ENCODE results near the gene GAST.

The GAST gene

DNA sequence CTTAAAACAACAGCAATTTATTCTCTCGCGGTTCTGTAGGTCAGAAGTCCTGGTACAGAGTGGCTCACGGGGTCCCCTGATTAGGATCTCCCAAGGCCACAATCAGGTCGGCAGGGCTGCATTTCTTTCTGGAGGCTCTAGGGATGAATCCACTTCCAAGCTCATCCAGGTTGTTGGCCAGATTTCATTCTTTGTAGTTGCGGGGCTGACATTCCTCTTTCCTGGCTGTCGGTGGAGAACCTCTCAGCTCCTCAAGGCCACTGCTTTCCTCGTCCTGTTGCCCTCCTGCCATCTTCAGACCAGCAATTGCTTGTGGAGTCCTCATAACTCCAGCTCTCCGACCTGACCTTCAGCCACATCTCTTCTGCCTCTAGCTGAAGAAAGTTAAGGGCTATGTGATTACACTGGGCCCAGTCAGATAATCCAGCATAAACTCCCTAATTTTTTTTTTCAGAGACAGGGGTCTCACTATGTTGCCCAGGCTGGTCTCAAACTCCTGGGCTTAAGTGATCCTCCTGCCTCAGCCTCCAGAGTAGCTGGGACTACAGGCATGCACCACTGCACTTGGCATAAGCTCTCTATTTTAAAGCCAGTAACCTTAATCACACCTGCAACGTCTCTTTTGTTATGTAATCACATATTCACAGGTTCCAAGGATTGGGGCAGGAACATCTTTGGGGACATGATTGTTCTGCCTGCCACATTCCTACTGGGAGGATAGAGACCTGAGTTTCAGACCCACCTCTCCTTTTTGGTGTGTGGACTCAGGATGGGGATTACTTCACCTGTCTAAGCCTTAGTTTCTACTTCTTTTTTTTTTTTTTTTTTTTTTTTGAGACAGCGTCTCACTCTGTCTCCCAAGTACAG, 4.1 kb upstream of the GAST start:
- DNase-seq (ENCODE audit: low read depth) = no peak

DNA sequence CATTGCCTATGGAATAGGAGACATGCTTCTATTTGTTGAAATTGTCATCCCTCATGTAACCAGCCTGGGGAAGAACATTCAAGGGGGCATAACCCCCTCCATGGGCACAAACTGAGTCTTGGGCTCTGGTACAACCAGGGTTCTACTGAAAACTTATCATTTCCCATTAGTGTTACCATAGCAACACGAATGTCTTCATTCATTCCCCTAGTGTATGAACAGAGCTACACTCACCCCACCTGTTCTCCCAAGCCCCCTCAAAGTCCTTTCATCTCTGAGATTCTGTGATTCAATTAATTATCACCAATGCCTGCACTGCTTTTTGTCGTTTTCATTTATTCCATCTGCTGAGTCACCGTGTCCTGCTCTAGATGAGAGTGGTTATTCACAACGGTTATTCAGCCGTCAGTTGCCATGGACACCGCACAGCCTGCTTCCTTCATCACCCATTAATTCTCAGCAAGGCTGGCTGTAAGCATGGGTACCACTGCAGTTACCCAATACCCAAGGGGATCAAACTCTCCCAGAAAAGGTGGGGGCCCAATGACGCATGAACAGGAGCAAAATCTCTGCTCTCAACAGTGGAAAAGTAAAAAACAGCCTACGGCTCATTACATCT, 1.6 kb upstream of the GAST start:
- DNase-seq (ENCODE audit: low read depth) = no peak

DNA sequence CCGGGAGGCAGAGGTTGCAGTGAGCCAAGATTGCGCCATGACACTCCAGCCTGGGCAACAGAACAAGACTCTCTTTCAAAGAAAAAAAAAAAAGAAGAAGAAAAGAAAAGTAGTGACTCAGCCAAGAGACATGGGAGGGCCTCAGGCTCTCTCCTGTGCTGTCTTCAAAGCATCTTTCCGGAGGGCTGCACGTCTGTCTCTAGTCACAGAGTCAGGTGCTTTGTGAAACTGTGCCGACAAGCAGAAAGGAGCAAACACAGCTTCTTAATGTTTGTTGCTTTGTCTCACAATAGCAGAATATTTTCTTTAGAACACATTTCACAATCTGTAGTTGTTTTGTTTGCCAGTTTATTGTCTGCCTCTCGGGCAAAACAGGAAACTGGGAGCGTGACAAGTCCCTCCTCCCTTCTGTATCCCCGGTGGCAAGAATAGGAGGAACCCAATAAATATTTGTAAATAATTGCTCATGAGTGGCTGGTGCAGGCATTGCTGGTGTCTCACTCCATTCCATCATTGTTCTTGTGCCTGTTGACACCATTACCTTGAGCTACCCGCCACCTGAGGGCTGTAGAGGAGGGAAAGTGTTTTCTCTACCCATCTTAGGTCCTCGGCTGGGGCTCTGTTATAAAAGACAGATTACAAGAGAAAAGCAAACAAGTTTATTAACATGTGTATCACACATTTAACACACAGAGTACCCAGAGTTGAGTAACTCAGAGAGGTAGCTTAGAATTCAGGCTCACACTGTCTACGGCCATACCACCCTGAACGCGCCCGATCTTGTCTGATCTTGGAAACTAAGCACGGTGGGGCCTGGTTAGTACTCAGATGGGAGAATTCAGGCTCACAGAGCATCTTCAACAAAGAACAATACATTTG, 5.5 kb downstream of the GAST start:
- no peak for DNase-seq (ENCODE audit: low read depth)

DNA sequence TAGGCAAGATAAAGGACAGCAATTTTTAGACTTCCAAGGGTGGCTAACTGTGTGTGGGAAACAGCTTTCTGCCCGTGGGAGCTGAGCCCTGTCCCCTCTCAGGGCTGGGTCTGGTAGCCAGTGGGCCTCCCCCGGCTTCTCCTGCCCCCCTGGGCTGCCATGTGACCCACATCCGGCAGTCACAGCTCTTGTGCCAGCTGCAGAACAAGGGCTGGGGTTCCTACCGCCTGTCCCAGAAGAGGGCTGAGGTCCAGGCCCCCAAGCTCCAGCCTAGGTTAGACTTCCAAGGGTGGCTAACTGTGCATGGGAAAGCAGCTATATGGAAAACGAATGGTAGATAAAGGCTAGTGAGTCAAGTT, 6.1 kb downstream of the GAST start:
- no peak for DNase-seq (ENCODE audit: low read depth)

DNA sequence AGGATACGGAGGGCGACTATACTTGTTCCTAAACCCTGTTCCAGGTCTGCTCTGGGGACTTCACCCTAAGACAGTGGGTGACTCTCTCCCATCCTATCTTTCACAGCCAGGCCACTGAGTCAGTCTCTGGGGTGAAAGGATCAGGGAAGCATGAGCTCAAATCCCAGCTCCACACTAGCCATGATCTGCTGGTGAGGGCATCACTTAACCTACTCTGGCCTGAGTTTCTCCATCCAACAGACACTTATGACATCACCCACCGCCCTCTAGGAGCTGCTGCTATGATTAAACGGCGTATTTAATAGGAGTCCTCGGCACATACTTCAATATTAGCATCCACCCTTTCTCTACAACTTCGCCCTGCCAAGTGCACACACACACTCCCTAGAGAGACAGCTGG, 10.1 kb downstream of the GAST start:
- no peak for DNase-seq (ENCODE audit: low read depth)

DNA sequence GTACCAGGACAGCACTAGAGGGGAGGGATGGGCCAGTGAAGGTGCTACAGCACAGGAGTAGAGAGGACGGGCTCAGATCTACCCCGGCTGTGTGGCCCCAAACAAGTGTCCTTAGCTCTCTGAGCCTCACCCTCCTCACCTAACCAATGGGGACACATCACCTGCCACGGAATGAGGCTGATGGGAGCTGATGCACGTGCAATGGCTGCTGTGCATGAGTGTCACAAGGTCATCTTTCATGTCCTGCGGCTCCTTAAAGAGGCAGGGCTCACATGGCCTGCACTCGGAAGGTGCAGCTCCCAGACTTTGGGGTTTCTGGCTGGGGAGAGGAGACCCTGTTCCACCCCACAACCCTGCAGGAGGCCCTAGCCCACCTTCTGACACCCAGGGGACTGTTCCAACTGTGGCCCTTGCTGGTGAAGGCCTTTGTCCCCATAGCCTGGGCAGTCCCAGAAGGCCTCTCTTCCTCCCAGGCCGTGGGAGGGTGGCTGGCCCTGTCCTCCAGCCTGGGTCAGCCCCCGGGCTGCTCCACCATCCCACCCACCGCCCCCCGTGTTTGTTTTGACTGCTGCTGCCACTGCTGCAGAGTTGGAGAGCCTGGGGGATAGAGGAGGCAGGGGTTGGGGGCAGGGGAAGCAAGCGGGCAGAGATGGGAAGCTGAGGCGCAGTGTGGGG, 11.8 kb downstream of the GAST start:
- DNase-seq (ENCODE audit: low read depth) = no peak

DNA sequence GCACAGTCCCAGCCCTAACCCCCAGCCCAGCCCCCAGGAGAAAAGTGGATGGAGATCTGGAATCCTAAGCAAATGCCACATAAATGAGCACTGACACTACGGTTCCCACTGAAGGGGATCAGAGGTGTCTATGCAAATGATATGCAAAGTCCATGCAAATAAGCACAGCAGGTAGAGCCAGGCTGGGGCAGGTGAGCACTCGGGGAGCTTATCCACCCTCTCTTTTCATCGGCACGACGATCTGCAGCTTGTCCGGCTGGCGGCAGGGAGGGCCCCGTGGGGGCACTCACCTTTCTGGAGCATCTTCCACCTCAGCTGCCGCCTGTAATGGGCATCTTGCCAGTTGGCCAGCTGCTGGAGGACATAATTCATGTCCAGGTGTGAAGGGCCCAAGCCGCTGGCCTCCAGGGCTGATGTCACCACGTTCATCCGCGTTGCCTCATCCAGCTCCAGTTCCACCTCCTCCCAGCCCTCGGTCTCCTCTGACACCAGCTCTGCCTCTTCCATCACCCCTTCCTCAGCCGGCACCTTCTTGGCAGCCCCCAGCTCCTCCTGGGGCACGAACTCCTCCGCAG, 12.4 kb downstream of the GAST start:
- no peak for DNase-seq (ENCODE audit: low read depth)

DNA sequence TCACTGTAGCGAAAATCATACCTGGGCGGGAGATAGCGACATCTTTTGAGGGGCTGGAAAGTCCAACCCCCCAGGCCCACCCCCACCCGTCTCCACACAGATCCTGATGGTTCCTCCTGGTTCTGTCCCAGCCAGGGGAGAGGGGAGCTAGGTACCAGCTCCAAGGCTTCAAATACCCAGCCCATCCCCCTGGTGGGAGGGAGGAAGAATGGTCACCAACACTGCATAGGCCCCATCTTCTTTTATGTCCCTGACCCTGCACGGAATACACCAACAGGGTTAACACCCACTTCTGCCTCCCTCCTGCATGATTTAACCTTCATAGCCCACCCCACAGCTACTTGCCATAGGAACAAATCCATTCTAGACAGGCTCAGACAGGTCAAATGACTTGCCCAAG, 13.0 kb downstream of the GAST start:
- no peak for DNase-seq (ENCODE audit: low read depth)

DNA sequence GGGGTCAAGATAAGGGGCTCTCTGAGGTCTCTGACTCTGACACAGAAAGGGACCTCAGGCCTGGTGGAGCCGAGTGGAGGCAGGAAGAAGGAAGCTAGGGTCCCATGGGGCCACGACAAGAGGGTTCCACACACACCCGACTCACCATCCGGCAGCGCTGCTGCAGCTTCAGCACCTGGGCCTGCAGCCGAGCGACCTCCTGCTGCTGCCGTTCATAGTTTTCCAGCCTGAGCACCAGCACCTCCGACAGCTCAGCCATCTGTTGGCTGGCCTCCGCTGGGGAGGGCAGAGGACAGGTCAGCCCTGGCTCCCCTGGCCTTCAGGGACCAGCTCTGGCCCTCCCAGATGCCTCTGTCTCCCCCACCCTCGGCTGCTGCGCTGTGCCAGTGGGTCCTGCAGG, 15.9 kb downstream of the GAST start:
- no peak for DNase-seq (ENCODE audit: low read depth)

DNA sequence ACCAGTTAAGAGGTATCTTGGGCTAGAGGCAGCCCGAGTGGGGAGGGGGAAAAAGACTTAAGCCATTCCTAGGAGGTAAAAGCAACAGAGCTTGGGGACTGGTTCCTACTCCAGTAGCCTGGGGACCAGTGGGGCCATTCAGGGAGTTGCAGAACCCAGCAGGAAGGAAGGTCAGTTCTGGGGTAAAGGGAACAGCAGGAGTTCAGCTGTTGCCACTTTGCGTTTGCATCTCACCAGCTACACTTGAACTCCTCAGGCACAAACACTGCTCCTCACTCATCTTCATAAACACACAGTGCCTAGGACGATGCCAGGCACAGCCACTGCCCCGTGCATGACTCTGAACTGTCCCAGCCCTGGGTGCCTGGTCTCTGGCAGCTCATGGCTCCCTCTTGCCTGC, 18.3 kb downstream of the GAST start:
- no peak for DNase-seq (ENCODE audit: low read depth)

DNA sequence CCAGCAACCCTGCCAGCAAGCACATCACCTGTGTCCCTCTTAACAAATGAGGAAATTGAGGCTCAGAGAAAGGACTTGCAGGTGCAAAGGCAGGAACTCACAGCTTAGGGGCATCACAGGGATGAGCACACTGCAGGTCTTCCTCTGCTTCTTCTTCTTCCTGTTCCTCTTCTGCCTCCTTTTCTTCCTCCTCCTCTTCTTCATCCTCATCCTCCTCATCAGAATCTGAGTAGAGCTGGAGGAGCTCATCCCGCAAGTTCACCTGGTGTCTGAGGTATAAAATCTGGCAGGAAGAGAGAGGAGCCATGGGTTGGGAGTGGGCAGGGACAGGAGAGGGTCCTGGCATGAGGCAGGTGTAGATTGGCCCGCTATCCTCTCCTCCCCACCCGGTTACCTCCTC, 19.7 kb downstream of the GAST start:
- no peak for DNase-seq (ENCODE audit: low read depth)

DNA sequence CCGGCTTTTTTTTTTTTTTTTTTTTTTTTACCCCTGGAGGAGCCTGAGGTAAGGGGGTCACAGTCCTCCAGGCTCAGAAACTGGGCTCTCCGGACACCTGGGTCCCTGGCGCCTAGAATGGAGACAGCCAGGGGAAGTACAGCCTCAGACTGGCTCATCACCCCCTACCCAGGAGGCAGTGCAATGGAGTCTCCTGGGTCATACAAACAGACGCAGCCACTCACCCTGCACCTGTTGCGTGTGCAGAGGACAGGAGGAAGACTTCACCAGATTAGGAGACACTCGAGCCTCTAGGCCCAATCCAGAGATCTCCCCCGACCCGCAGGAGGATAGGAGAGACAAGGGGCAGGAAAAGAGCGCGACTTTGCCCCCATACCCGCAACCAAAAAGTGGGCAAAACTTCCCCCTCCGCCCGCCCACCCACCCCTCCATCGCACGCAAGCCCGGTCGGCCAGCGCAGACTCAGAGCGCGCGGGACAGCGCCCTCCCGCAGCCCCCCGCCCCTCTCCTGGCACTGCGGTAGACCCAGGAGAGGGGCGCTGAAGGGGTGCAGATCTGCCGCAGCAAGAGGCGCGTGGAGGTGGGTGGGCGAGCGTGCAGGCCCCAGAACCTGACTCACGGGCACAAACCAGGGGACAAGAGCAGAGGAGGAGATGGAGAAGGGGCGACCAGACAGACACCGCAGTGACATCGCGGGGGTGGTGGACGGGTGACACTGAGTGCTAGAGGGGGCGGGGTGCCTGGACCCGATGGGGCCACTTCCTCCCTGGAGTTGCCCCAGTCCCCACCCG, 21.4 kb downstream of the GAST start:
- no peak for DNase-seq (ENCODE audit: low read depth)

DNA sequence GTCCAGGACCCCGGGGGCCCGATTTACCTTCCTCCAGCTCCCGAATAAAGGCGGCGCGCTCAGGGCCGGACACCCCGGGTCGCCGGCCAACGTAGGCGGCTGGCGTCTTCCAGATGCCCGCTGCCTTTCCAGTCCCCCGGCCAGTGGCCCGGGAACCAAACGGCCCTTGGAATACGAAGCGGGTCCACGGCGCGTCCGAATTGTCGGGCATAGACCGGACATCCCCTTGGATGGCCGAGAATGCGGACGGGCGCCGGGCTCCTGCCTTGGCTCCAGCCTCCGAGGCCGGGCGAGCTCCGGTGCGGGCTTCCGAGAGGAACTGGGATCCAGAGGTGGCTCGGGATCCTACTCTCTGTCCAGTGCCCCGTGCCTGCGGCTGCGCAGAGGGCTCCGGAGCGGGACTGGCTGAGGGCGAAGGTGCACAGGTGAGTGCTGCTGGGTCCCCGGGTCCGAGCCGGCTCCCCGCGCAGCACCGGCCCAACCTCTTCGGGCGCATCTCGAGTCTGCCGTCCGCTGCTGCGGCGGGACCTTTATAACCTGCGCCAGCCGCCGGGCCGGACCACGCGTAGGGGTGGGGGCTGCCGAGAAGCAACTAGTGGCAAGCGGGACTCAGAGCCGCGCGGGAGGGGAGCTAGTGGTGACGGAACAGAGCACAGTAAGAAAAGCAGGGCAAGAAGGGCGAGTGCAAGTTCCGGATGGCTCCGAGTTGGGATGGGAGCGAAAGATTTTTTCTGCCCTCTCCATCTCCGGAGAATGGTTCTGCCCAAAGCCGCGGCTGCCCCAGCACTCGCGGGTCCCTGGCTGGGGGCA, 22.2 kb downstream of the GAST start, which contains the start of gene HAP1:
HAP1 (minus strand) TSS at position 505 of the 810 bp plus-strand sequence; CDS start at position 496, 9 bp downstream.
- no peak for DNase-seq (ENCODE audit: low read depth)

DNA sequence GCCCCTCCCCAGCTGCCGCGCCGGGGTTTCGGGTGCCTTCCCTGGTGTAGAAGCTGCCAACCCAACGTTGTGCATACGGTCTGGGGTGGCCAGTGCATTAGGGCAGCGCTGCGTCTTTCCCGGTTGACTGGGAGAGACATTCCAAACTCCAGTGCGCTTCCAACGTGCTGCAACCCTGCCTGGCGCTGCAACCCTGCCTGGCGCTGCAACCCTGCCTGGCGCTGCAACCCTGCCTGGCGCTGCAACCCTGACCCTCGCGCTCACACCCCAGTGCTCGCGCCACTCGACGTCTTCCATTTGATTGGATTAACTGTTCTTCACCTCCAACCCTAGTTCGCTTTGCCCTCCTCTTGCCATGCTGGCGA, 22.8 kb downstream of the GAST start:
- no peak for DNase-seq (ENCODE audit: low read depth)

DNA sequence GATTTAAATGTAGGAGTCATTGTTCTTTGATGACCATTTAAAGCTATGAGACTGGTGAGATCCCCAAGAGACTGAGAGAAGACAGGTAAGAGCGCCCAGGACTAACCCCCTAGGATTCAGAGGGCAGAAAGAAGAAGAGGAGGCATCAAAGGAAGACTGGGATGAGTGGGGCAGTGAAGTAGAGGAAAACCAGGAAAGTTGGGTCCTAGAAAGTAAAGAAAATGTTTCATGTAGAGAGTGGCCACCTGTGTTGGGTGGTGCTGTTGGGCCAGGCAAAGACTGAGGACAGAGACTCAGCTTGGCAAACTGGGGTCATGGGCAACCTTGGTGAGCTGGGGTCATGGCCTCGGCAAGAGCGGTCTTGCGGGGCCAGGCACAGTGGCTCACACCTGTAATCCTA, 23.6 kb downstream of the GAST start:
- DNase-seq (ENCODE audit: low read depth) = no peak

DNA sequence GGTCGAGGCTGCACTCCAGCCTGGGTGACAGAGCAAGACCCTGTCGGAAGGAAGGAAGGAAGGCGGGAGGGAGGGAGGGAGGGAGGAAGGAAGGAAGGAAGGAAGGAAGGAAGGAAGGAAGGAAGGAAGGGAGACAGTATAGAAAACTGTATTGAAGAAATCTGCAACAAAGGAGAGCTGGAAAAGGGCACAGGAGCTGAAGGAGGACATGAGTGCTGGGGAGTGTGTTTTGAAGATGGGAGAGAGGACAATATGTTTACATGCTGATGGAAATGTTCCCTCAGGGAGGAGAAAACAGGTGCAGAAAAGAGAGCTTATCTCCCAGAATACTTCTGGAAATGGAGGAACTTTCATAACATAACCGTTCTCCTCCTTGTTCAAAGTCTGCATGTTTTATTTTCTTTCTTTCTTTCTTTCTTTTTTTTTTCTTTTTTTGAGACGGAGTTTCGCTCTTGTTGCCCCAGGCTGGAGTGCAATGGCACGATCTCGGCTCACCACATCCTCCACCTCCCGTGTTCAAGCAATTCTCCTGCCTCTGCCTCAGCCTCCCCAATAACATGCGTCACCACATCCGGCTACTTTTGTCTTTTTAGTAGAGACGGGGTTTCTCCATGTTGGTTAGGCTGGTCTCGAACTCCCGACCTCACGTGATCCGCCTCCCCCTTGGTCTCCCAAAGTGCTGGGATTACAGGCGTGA, 25.0 kb downstream of the GAST start:
- no peak for DNase-seq (ENCODE audit: low read depth)

DNA sequence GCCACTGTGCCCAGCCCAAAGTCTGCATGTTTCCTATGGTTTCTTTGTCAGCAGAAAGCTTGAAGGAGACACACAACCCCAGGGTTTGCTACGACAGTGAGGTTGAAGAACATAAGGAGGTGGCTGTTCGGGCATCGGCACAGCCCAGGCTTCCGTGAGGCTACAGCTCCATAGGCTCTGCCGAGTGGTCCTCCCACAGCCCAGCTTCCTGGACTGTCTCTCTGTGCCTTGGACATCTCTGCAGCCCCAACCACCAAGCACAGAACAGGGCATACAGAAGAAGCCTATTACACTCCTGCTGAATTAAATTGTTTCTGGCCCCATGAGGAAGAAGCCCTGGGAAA, 25.5 kb downstream of the GAST start:
- DNase-seq (ENCODE audit: low read depth) = no peak

DNA sequence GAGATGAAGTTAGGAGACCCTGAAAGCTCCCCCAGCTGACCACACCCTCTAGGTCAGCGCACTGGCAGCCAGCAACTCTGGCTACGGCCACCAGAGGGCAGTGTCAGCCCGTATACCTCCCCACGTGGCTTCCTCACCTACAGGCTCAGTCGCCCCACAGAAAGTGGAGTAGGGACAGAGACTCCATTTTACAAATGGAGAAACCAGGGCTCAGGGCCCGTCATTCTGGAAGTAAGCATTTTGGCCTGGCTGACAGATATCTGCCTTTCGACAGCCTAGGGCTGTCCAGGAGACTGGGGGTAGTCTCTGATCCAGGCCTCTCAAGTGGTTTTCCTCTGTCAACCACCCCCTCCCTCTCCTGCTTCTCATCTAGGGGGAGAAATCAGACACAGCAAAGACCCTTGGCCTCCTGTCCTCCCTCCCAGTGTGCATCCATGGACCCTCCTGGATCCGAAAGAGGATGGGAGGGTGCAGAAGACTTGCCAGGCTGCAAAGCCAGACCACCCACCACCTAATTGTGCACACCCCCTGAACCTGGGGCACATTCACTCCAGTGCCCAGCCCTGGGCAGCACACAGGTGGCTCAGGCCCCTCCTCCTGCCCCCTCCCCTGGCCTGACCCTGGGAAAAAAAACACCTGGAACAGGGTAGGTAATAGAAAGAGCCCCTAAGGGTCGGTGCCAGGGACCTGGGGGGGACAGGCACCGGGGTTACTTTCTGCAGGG, 26.1 kb downstream of the GAST start:
- peak; percentile 59 for DNase-seq (ENCODE audit: low read depth)

DNA sequence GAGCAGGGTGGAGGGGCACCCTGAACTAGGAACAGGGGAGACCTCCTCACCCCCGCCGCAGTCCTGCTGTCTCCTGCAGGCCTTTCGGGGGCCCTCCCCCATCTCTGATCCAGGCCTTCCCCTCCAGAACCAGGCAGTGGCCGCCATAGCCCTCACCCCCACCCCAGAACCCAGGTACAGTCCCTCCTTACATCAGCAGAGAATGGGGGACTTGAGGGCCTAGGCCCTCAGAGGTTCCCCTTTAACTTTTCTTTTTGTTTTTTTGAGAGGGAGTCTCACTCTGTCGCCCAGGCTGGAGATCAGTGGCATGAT, 26.6 kb downstream of the GAST start:
- DNase-seq (ENCODE audit: low read depth) = no peak

All from stimulated activated CD8-positive, alpha-beta memory T cell treated with anti-CD3 and anti-CD28 coated beads, Interleukin-7, amount 100 ng/mL, for 24 hours (primary cell).